Frontal cortex (tissue), 4 donors: ENCODE data around the gene MYH11. TPM values are rescaled to one million over a fixed set of nuclear protein-coding genes. Genes with fewer than 3 reads are reported as not detected.

Source experiments
- DNase-seq, 2 donors: peaks; one replicate each; pipeline ENCODE4 v3.0.0; 2012; ENCODE audit warnings: low spot score in 2 of 2
- FAIRE-seq: peaks from 2 replicates; lab custom pipeline; 2012; peaks lifted over from hg19 to GRCh38; lab: Jason Lieb, UNC
- total RNA-seq: library from RNA; depleted of rRNA; stranded (reverse); fragments of >200 nt; gene quantifications from one replicate; pipeline ENCODE4 v1.2.3, GENCODE V29; 2014
- donor health status: control.
- donor health status: control.
- donor health status: control.

MYH11 gene
- 1.2 TPM for total RNA-seq

GRCh38 chr16:15856901-15857698 lies at the start of gene MYH11:
TSS of gene MYH11 (minus strand) at chr16:15857028. CDS start at chr16:15838252, 18,776 bp downstream.
- FAIRE-seq (no peak), DNase-seq (no peak)

GRCh38 chr16:15906439-15906838 lies 49.6 kb upstream of the MYH11 start:
- DNase-seq: no peak
- no peak for FAIRE-seq

- DNase-seq (no peak), FAIRE-seq (no peak)
Measured at GRCh38 chr16:15903960-15904359, 47.1 kb upstream of the MYH11 start.

- FAIRE-seq: no peak
Measured at GRCh38 chr16:15900901-15901500, 44.2 kb upstream of the MYH11 start.

GRCh38 chr16:15900357-15900756 lies 43.5 kb upstream of the MYH11 start:
- DNase-seq: no peak
- no peak for FAIRE-seq

More at GRCh38 chr16:15900901-15901500, 44.2 kb upstream of the MYH11 start:
- no peak for DNase-seq

- DNase-seq (no peak), FAIRE-seq (no peak)
Measured at GRCh38 chr16:15899538-15900100, 42.8 kb upstream of the MYH11 start.

- no peak for FAIRE-seq
Measured at GRCh38 chr16:15898654-15899053, 41.8 kb upstream of the MYH11 start.

GRCh38 chr16:15897834-15898254 lies 41.0 kb upstream of the MYH11 start:
- FAIRE-seq (no peak), DNase-seq (no peak)

More at GRCh38 chr16:15898654-15899053, 41.8 kb upstream of the MYH11 start:
- DNase-seq: no peak

- DNase-seq (no peak), FAIRE-seq (no peak)
Measured at GRCh38 chr16:15897121-15897780, 40.4 kb upstream of the MYH11 start.

GRCh38 chr16:15894571-15895374 lies 37.9 kb upstream of the MYH11 start:
- DNase-seq (no peak), FAIRE-seq (no peak)

GRCh38 chr16:15891508-15891907 lies 34.7 kb upstream of the MYH11 start:
- DNase-seq (no peak), FAIRE-seq (no peak)

- DNase-seq: peak; percentile 94 to 98
- peak; percentile 92 for FAIRE-seq
Measured at GRCh38 chr16:15888072-15888976, 31.5 kb upstream of the MYH11 start, which contains the start of gene CEP20. TSS of gene CEP20 (minus strand) at chr16:15888603. CDS start at chr16:15888585, 18 bp downstream.

GRCh38 chr16:15887283-15887682 lies 30.5 kb upstream of the MYH11 start:
- no peak for FAIRE-seq
- DNase-seq: no peak

GRCh38 chr16:15886078-15886477 lies 29.2 kb upstream of the MYH11 start:
- FAIRE-seq (no peak), DNase-seq (no peak)

- FAIRE-seq (no peak), DNase-seq (no peak)
Measured at GRCh38 chr16:15885560-15886001, 28.8 kb upstream of the MYH11 start.

- no peak for FAIRE-seq
- DNase-seq: no peak
Measured at GRCh38 chr16:15882563-15882962, 25.7 kb upstream of the MYH11 start.

GRCh38 chr16:15881794-15882379 lies 25.1 kb upstream of the MYH11 start:
- DNase-seq (no peak), FAIRE-seq (no peak)
